Activated B cell treated with CpG ODN at 0.5 μM for 24 hours (primary cell): Measurements from ENCODE around the gene GRK2. TPM values are rescaled to one million over a fixed set of nuclear protein-coding genes. Genes with fewer than 3 reads are reported as not detected.

Source experiments
- ATAC-seq: fragments of 200-7000 bp; cut with Tn5 transposase; one replicate; pipeline ENCODE4 v1.10.0; 2021; ENCODE audit warnings: low read depth, mild to moderate bottlenecking, moderate library complexity
- CTCF ChIA-PET: fragments of 350-600 bp; sonication (Branson Sonifier 250); formaldehyde crosslinking; loops from one replicate; lab custom pipeline; 2021; ENCODE audit warnings: antibody characterized with exemption; lab: Charles Lee
- POLR2A ChIA-PET: fragments of 350-600 bp; sonication (Branson Sonifier 250); formaldehyde crosslinking; loops from one replicate; lab custom pipeline; 2021; ENCODE audit warnings: antibody characterized with exemption; lab: Charles Lee
- DNase-seq: peaks from one replicate; pipeline ENCODE4 v3.0.0; 2022
- H3K27ac Mint-ChIP-seq: one replicate; pipeline ENCODE4 v1.8.0; 2020; ENCODE audit warnings: mixed read lengths
- H3K27me3 Mint-ChIP-seq: one replicate; pipeline ENCODE4 v1.8.0; 2021; ENCODE audit warnings: mixed read lengths
- H3K36me3 Mint-ChIP-seq: one replicate; pipeline ENCODE4 v1.8.0; 2021; ENCODE audit warnings: low read depth, mixed read lengths
- H3K4me1 Mint-ChIP-seq: one replicate; pipeline ENCODE4 v1.8.0; 2021; ENCODE audit warnings: mixed read lengths
- H3K4me3 Mint-ChIP-seq: one replicate; pipeline ENCODE4 v1.8.0; 2020; ENCODE audit warnings: mild to moderate bottlenecking, mixed read lengths
- H3K9me3 Mint-ChIP-seq: one replicate; pipeline ENCODE4 v1.8.0; 2020; ENCODE audit warnings: mixed read lengths
- CTCF ChIP-seq: fragments of 200-600 bp; IDR thresholded peaks from one replicate; pipeline ENCODE4 v1.8.0; 2022; ENCODE audit warnings: antibody characterized with exemption, mild to moderate bottlenecking
- intact Hi-C: fragments of 100-400 bp; cut with micrococcal nuclease; formaldehyde crosslinking; loops from one replicate; pipeline ENCODE4 v1.15.1; 2024
- total RNA-seq: library from RNA; stranded (reverse); gene quantifications from 2 replicates; pipeline ENCODE4 v1.2.3, GENCODE V29; 2022

The GRK2 gene
- total RNA-seq, 1 donor from 2014 or later, result 175 TPM

GRCh38 chr11:67285541-67286498 lies 19.5 kb downstream of the GRK2 start:
- Mint-ChIP-seq H3K36me3 (peaks cover 57% of the 10 kb centered on the region), H3K27ac (peak overlapping the region; percentile 98), H3K9me3 (no peaks in the 10 kb centered on the region), H3K27me3 (no peaks in the 10 kb centered on the region), H3K4me3 (no peak overlapping the region), H3K4me1 (peaks cover 41% of the 10 kb centered on the region)
- intact Hi-C loops, result loop anchor here (5.0 kb wide), 1 partner anchor 66 kb away; the partner anchor contains the start of gene POLD4
- DNase-seq (no peak), ATAC-seq (no peak)
- TF ChIP-seq CTCF, result no peak
- POLR2A ChIA-PET, result interaction anchor here (0.6 to 8.7 kb wide), 6 partner anchors 8 to 1750 kb away, joined by 3 to 280 read pairs (median 42); partner anchors contain the start of genes GRK2 and POLD4
- CTCF ChIA-PET, result interaction anchor here (3.5 kb wide), 1 partner anchor 8 kb away, joined by 19 read pairs; no protein-coding TSS in a partner anchor

GRCh38 chr11:67286621-67287333 lies 20.5 kb downstream of the GRK2 start:
- TF ChIP-seq CTCF, result no peak
- H3K4me3 Mint-ChIP-seq, result peak overlapping the region; percentile 80
- ATAC-seq (no peak), DNase-seq (no peak)
- H3K9me3 Mint-ChIP-seq, result no peaks in the 10 kb centered on the region
- H3K4me1 Mint-ChIP-seq, result peaks cover 41% of the 10 kb centered on the region
- intact Hi-C loops, result loop anchor here (5.0 kb wide), 1 partner anchor 66 kb away; the partner anchor contains the start of gene POLD4
- POLR2A ChIA-PET, result interaction anchor here (0.5 to 8.7 kb wide), 8 partner anchors 9 to 1749 kb away, joined by 3 to 280 read pairs (median 25); partner anchors contain the start of genes GRK2, POLD4 and PPP1CA
- CTCF ChIA-PET, result interaction anchor here (3.0 to 3.5 kb wide), 2 partner anchors 9 to 16 kb away, joined by 19 to 20 read pairs; no protein-coding TSS in a partner anchor
- H3K27me3 Mint-ChIP-seq, result no peaks in the 10 kb centered on the region
- peak overlapping the region; percentile 98 for H3K27ac Mint-ChIP-seq
- H3K36me3 Mint-ChIP-seq, result peaks cover 59% of the 10 kb centered on the region

- H3K36me3 Mint-ChIP-seq, result peaks cover 61% of the 10 kb centered on the region
- ChIA-PET CTCF (interaction anchor here (0.7 to 3.5 kb wide), 9 partner anchors 10 to 94 kb away, joined by 3 to 20 read pairs (median 7); no protein-coding TSS in a partner anchor), POLR2A (interaction anchor here (0.6 to 8.7 kb wide), 20 partner anchors 10 to 327 kb away, joined by 3 to 280 read pairs (median 14); partner anchors contain the start of genes CLCF1, GRK2, KDM2A and POLD4)
- DNase-seq (no peak), ATAC-seq (no peak)
- TF ChIP-seq CTCF, result no peak
- H3K27ac Mint-ChIP-seq, result peak overlapping the region; percentile 98
- H3K27me3 Mint-ChIP-seq, result no peaks in the 10 kb centered on the region
- H3K4me3 Mint-ChIP-seq, result peak overlapping the region; percentile 80
- peaks cover 39% of the 10 kb centered on the region for H3K4me1 Mint-ChIP-seq
- intact Hi-C loops, result loop anchor here (1.0 to 5.0 kb wide), 5 partner anchors 10 to 65 kb away; partner anchors contain the start of gene POLD4
- no peaks in the 10 kb centered on the region for H3K9me3 Mint-ChIP-seq
Observed at GRCh38 chr11:67287355-67288197, 21.3 kb downstream of the GRK2 start.

- H3K36me3 Mint-ChIP-seq, result peaks cover 61% of the 10 kb centered on the region
- CTCF ChIA-PET, result interaction anchor here (0.7 to 3.5 kb wide), 10 partner anchors 10 to 93 kb away, joined by 3 to 20 read pairs (median 9); no protein-coding TSS in a partner anchor
- H3K27ac Mint-ChIP-seq, result peak overlapping the region; percentile 98
- DNase-seq (no peak), ATAC-seq (no peak)
- H3K4me3 Mint-ChIP-seq, result peak overlapping the region; percentile 80
- intact Hi-C loops, result loop anchor here (1.0 to 5.0 kb wide), 5 partner anchors 11 to 64 kb away; partner anchors contain the start of gene POLD4
- TF ChIP-seq CTCF, result no peak
- H3K9me3 Mint-ChIP-seq, result no peaks in the 10 kb centered on the region
- peaks cover 45% of the 10 kb centered on the region for H3K4me1 Mint-ChIP-seq
- no peaks in the 10 kb centered on the region for H3K27me3 Mint-ChIP-seq
- POLR2A ChIA-PET, result interaction anchor here (0.6 to 8.7 kb wide), 21 partner anchors 10 to 326 kb away, joined by 3 to 280 read pairs (median 13); partner anchors contain the start of genes CLCF1, GRK2, KDM2A and POLD4
Observed at GRCh38 chr11:67288198-67288451, 21.9 kb downstream of the GRK2 start.
